ENCODE results near the gene ARFIP1.

ARFIP1 gene

DNA sequence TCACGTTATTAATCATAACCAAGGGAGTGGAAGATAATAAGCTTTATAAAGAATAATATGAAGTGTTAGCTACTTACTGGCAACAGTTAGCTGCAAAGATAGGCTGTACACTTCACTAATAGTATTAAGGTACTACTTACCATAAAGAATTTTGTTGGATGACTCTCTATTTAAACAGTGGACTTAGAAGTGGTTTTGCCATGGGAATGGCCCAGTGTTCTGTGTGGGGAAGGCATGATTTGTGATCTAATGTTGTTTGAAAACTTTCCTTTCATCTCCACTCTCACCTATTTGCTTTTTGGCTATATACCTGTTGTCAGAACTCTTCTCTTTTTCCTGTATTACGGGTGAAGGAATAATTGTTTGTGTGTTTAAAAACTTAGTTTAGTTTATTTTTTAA lies 179.3 kb downstream of the ARFIP1 start:
- no peak overlapping the region for H3K4me3 ChIP-seq (ENCODE audit: low read depth, low read length)
- H3K9me3 ChIP-seq (ENCODE audit: control insufficient read depth, insufficient read depth, low read length) = no peaks in the 10 kb centered on the region
- H3K9ac ChIP-seq (ENCODE audit: low read depth, low read length) = no peak overlapping the region
- peaks cover 9% of the 10 kb centered on the region for H3K36me3 ChIP-seq (ENCODE audit: control insufficient read depth, insufficient read depth, low read length)
- H3K4me1 ChIP-seq (ENCODE audit: control insufficient read depth, insufficient read depth, low read length) = no peaks in the 10 kb centered on the region
- H3K27me3 ChIP-seq (ENCODE audit: control insufficient read depth, insufficient read depth, low read length) = no peaks in the 10 kb centered on the region

DNA sequence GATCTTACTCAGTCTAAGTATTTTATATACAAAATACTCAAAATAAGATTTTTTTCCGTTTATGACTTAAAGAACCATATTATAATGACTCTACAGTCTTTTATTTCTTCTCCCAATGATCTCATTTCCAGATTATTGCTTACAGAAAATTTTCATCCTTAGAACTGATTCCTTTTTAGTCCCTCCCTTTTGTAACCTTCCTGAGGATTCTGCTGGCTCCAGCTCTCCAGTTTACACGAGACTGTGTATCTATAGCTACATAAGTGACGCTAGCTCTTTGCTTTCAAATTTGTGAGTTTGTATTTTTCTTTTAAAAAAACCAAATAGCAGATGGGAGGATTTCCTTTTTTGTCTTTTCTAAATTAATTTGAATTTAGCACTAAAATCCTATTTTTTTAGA lies 180.3 kb downstream of the ARFIP1 start:
- Histone ChIP-seq H3K36me3 (ENCODE audit: control insufficient read depth, insufficient read depth, low read length) (peaks cover 11% of the 10 kb centered on the region), H3K4me3 (ENCODE audit: low read depth, low read length) (no peak overlapping the region), H3K4me1 (ENCODE audit: control insufficient read depth, insufficient read depth, low read length) (no peaks in the 10 kb centered on the region), H3K9me3 (ENCODE audit: control insufficient read depth, insufficient read depth, low read length) (no peaks in the 10 kb centered on the region), H3K27me3 (ENCODE audit: control insufficient read depth, insufficient read depth, low read length) (no peaks in the 10 kb centered on the region), H3K9ac (ENCODE audit: low read depth, low read length) (no peak overlapping the region)

DNA sequence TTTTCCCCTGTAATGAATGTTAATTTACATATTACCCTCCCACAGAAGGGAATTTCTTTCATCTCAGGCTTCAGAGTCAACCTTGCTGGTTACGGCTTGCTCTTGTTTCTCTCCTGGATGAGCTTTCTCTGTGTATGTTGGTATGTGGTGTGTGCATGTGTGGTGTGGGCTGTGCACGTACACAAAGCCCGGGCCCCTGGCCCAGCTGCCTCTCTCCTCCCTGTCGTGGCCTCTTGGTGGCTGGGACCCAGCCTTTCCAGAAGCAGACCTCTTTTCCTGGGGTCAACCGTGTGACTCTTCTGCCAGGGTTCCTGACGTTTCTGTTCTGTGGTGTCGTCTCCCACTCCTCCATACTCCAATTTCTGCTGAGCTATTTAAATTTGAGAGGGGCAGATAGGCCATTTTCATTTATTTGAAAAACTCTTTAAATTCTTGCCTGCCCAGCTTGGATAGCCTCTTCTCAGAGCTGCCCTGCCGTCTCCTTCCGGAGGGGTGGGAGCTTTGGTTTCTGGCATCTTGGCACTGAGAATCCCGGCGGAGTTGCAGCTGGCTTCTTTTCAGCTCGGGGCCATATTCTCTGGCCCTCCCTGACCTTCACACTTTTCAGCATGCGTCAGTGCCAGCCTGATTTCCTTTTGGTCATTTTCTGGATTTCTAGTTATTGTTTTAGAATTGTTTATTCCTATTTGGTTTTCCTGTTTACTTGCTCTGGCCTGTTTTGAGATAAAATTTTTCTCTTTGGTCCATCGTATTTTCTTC lies 181.4 kb downstream of the ARFIP1 start:
- H3K4me3 ChIP-seq (ENCODE audit: low read depth, low read length) = no peak overlapping the region
- H3K9me3 ChIP-seq (ENCODE audit: control insufficient read depth, insufficient read depth, low read length) = no peaks in the 10 kb centered on the region
- no peaks in the 10 kb centered on the region for H3K4me1 ChIP-seq (ENCODE audit: control insufficient read depth, insufficient read depth, low read length)
- H3K27me3 ChIP-seq (ENCODE audit: control insufficient read depth, insufficient read depth, low read length) = no peaks in the 10 kb centered on the region
- peaks cover 20% of the 10 kb centered on the region for H3K36me3 ChIP-seq (ENCODE audit: control insufficient read depth, insufficient read depth, low read length)
- H3K9ac ChIP-seq (ENCODE audit: low read depth, low read length) = no peak overlapping the region

DNA sequence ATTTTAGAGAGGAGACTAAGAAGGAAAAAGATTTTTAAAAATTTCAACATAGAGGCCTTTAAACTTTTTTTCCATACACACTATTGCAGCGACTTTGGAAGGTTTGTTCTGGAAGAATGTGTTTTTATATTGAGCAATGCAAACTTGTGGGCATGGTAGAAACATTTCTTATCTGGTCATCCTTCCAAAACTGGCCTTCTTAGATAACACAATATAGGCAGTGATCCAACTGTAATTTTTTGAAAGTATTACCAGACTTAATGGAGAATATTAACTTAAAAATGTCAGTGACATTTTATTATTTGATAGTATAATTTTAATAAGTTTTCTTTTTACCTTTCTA lies 182.0 kb downstream of the ARFIP1 start:
- H3K4me3 ChIP-seq (ENCODE audit: low read depth, low read length) = no peak overlapping the region
- no peaks in the 10 kb centered on the region for H3K4me1 ChIP-seq (ENCODE audit: control insufficient read depth, insufficient read depth, low read length)
- no peaks in the 10 kb centered on the region for H3K27me3 ChIP-seq (ENCODE audit: control insufficient read depth, insufficient read depth, low read length)
- no peak overlapping the region for H3K9ac ChIP-seq (ENCODE audit: low read depth, low read length)
- H3K9me3 ChIP-seq (ENCODE audit: control insufficient read depth, insufficient read depth, low read length) = no peaks in the 10 kb centered on the region
- peaks cover 21% of the 10 kb centered on the region for H3K36me3 ChIP-seq (ENCODE audit: control insufficient read depth, insufficient read depth, low read length)

All from iPS-15b (cell line).